HEK293 (cell line): ENCODE data around the gene HINFP.

ENCODE experiments used
- FEZF1 ChIP-seq: fragments of 450-650 bp; formaldehyde crosslinking; IDR thresholded peaks from 2 replicates; pipeline ENCODE4 v1.5.1; 2016; ENCODE audit warnings: missing biosample characterization, missing genetic modification characterization
- KLF8 ChIP-seq: fragments of 450-650 bp; formaldehyde crosslinking; IDR thresholded peaks from 2 replicates; pipeline ENCODE4 v1.5.1; 2016; ENCODE audit warnings: missing biosample characterization, missing genetic modification characterization
- MEIS1 ChIP-seq: sonication (generic); formaldehyde crosslinking; IDR thresholded peaks from 2 replicates; pipeline ENCODE4 v1.8.1; 2022; ENCODE audit warnings: missing genetic modification reagents, mild to moderate bottlenecking, borderline replicate concordance
- PRDM1 ChIP-seq: fragments of 450-650 bp; formaldehyde crosslinking; IDR thresholded peaks from 2 replicates; pipeline ENCODE4; 2016; ENCODE audit warnings: missing biosample characterization, missing genetic modification characterization
- SCRT1 ChIP-seq: fragments of 450-650 bp; formaldehyde crosslinking; IDR thresholded peaks from 2 replicates; pipeline ENCODE4 v1.5.1; 2016; ENCODE audit warnings: missing biosample characterization, missing genetic modification characterization, borderline replicate concordance
- SP3 ChIP-seq: fragments of 450-650 bp; formaldehyde crosslinking; IDR thresholded peaks from 2 replicates; pipeline ENCODE4 v1.5.1; 2016; ENCODE audit warnings: missing biosample characterization, missing genetic modification characterization
- YY2 ChIP-seq: fragments of 450-650 bp; formaldehyde crosslinking; IDR thresholded peaks from 2 replicates; pipeline ENCODE4 v1.5.1; 2016; ENCODE audit warnings: missing biosample characterization, missing genetic modification characterization
- ZFP69B ChIP-seq: fragments of 450-650 bp; formaldehyde crosslinking; IDR thresholded peaks from 2 replicates; pipeline ENCODE4 v1.5.1; 2016; ENCODE audit warnings: missing biosample characterization, missing genetic modification characterization
- ZNF10 ChIP-seq: fragments of 450-650 bp; formaldehyde crosslinking; IDR thresholded peaks from 2 replicates; pipeline ENCODE4 v1.5.1; 2017; ENCODE audit warnings: missing biosample characterization, missing genetic modification characterization
- ZNF292 ChIP-seq: fragments of 450-650 bp; formaldehyde crosslinking; IDR thresholded peaks from 2 replicates; pipeline ENCODE4 v1.5.1; 2016; ENCODE audit warnings: low read depth, missing biosample characterization, missing genetic modification characterization, borderline replicate concordance
- ZNF354C ChIP-seq: fragments of 450-650 bp; formaldehyde crosslinking; IDR thresholded peaks from 2 replicates; pipeline ENCODE4 v1.5.1; 2016; ENCODE audit warnings: missing biosample characterization, missing genetic modification characterization, low read depth, borderline replicate concordance
- ZNF544 ChIP-seq: fragments of 450-650 bp; formaldehyde crosslinking; IDR thresholded peaks from 2 replicates; pipeline ENCODE4 v1.5.0; 2017; ENCODE audit warnings: missing biosample characterization, missing genetic modification characterization
- ZNF776 ChIP-seq: fragments of 450-650 bp; formaldehyde crosslinking; IDR thresholded peaks from 2 replicates; pipeline ENCODE4 v1.5.0; 2017; ENCODE audit warnings: missing biosample characterization, missing genetic modification characterization, borderline replicate concordance
- TF ChIP-seq, protein P1 (sequence below): fragments of 450-650 bp; formaldehyde crosslinking; conservative IDR thresholded peaks from 2 replicates; pipeline ENCODE4 v1.5.1; 2016; ENCODE audit warnings: low read depth, missing biosample characterization, missing genetic modification characterization
- TF ChIP-seq, protein P2 (sequence below): fragments of 450-650 bp; formaldehyde crosslinking; IDR thresholded peaks from 2 replicates; pipeline ENCODE4; 2016; ENCODE audit warnings: missing biosample characterization, missing genetic modification characterization
- TF ChIP-seq, protein P3 (sequence below): fragments of 450-650 bp; formaldehyde crosslinking; IDR thresholded peaks from 2 replicates; pipeline ENCODE4 v1.5.1; 2016; ENCODE audit warnings: missing biosample characterization, missing genetic modification characterization
- TF ChIP-seq, protein P4 (sequence below): fragments of 450-650 bp; formaldehyde crosslinking; IDR thresholded peaks from 2 replicates; pipeline ENCODE4 v1.5.1; 2016; ENCODE audit warnings: missing biosample characterization, missing genetic modification characterization, borderline replicate concordance
- TF ChIP-seq, protein P5 (sequence below): fragments of 450-650 bp; formaldehyde crosslinking; IDR thresholded peaks from 2 replicates; pipeline ENCODE4 v1.5.1; 2016; ENCODE audit warnings: missing biosample characterization, missing genetic modification characterization
- TF ChIP-seq, protein P6 (sequence below): fragments of 450-650 bp; formaldehyde crosslinking; IDR thresholded peaks from 2 replicates; pipeline ENCODE4 v1.5.1; 2016; ENCODE audit warnings: missing biosample characterization, missing genetic modification characterization

HINFP gene

DNA sequence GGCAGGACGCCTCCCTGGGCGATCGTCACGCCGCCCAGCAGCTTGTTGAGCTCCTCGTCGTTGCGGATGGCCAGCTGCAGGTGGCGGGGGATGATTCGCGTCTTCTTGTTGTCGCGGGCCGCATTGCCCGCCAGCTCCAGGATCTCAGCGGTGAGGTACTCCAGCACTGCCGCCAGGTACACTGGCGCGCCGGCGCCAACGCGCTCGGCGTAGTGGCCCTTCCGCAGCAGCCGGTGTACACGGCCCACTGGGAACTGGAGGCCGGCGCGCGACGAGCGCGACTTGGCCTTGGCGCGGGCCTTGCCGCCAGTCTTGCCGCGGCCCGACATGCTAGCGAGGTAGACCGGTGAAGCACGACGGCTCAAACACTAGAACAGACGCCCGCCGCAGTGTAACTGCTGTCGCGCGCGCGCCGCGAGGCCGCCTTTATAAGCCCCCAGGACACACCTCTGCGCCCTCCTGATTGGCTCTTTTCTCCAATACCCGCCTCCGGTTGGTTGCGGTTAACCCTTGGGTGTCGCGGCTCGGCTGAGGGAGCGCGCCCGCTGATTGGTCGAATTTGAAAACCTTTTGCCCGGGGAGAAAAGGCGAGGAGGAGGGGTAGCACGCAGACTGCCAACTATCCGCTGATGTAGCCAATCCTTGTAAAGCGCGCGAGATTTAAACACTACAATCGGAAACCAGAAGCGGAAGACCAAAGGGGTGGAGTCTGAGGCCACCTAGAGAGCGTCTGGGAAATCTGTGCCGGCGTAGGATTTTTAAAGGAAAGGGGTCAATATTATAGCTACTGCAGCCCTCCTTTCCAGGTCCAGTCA is 26.1 kb upstream of the HINFP start (continued):
- TF ChIP-seq, protein P1, sequence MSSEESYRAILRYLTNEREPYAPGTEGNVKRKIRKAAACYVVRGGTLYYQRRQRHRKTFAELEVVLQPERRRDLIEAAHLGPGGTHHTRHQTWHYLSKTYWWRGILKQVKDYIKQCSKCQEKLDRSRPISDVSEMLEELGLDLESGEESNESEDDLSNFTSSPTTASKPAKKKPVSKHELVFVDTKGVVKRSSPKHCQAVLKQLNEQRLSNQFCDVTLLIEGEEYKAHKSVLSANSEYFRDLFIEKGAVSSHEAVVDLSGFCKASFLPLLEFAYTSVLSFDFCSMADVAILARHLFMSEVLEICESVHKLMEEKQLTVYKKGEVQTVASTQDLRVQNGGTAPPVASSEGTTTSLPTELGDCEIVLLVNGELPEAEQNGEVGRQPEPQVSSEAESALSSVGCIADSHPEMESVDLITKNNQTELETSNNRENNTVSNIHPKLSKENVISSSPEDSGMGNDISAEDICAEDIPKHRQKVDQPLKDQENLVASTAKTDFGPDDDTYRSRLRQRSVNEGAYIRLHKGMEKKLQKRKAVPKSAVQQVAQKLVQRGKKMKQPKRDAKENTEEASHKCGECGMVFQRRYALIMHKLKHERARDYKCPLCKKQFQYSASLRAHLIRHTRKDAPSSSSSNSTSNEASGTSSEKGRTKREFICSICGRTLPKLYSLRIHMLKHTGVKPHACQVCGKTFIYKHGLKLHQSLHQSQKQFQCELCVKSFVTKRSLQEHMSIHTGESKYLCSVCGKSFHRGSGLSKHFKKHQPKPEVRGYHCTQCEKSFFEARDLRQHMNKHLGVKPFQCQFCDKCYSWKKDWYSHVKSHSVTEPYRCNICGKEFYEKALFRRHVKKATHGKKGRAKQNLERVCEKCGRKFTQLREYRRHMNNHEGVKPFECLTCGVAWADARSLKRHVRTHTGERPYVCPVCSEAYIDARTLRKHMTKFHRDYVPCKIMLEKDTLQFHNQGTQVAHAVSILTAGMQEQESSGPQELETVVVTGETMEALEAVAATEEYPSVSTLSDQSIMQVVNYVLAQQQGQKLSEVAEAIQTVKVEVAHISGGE (tag by site-specific recombination) = 0 out of 2 replicates have a peak, but pooled peaks have one; percentile 15
- TF ChIP-seq SP3 (tag by site-specific recombination) = peak; percentile 85
- 0 out of 2 replicates have a peak, but pooled peaks have one; percentile 40 for TF ChIP-seq SCRT1 (tag by site-specific recombination)
- peak; percentile 50; the same call in 1 of the 2 replicates for TF ChIP-seq ZFP69B
- no peak for TF ChIP-seq FEZF1
- TF ChIP-seq YY2 (tag by site-specific recombination) = peak; percentile 80
- TF ChIP-seq ZNF776 = no peak
- TF ChIP-seq ZNF544 (tag by site-specific recombination) = no peak
- TF ChIP-seq KLF8 (tag by site-specific recombination) = 0 out of 2 replicates have a peak, but pooled peaks have one; percentile 31
- no peak; the same call in 1 of the 2 replicates for TF ChIP-seq MEIS1 (CRISPR knock-in tag)
- TF ChIP-seq, protein P2, sequence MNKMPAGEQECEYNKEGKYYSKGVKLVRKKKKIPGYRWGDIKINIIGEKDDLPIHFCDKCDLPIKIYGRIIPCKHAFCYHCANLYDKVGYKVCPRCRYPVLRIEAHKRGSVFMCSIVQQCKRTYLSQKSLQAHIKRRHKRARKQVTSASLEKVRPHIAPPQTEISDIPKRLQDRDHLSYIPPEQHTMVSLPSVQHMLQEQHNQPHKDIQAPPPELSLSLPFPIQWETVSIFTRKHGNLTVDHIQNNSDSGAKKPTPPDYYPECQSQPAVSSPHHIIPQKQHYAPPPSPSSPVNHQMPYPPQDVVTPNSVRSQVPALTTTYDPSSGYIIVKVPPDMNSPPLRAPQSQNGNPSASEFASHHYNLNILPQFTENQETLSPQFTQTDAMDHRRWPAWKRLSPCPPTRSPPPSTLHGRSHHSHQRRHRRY (tag by site-specific recombination) = peak; percentile 77; the same call in 1 of the 2 replicates
- no peak for TF ChIP-seq ZNF354C (tag by site-specific recombination)
- TF ChIP-seq PRDM1 (tag by site-specific recombination) = no peak
- no peak for TF ChIP-seq ZNF292 (tag by site-specific recombination)
- TF ChIP-seq, protein P3, sequence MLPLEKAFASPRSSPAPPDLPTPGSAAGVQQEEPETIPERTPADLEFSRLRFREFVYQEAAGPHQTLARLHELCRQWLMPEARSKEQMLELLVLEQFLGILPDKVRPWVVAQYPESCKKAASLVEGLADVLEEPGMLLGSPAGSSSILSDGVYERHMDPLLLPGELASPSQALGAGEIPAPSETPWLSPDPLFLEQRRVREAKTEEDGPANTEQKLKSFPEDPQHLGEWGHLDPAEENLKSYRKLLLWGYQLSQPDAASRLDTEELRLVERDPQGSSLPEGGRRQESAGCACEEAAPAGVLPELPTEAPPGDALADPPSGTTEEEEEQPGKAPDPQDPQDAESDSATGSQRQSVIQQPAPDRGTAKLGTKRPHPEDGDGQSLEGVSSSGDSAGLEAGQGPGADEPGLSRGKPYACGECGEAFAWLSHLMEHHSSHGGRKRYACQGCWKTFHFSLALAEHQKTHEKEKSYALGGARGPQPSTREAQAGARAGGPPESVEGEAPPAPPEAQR (tag by site-specific recombination) = no peak
- TF ChIP-seq, protein P4, sequence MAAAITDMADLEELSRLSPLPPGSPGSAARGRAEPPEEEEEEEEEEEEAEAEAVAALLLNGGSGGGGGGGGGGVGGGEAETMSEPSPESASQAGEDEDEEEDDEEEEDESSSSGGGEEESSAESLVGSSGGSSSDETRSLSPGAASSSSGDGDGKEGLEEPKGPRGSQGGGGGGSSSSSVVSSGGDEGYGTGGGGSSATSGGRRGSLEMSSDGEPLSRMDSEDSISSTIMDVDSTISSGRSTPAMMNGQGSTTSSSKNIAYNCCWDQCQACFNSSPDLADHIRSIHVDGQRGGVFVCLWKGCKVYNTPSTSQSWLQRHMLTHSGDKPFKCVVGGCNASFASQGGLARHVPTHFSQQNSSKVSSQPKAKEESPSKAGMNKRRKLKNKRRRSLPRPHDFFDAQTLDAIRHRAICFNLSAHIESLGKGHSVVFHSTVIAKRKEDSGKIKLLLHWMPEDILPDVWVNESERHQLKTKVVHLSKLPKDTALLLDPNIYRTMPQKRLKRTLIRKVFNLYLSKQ (tag by site-specific recombination) = peak; percentile 65; the same call in 1 of the 2 replicates
- TF ChIP-seq, protein P5, sequence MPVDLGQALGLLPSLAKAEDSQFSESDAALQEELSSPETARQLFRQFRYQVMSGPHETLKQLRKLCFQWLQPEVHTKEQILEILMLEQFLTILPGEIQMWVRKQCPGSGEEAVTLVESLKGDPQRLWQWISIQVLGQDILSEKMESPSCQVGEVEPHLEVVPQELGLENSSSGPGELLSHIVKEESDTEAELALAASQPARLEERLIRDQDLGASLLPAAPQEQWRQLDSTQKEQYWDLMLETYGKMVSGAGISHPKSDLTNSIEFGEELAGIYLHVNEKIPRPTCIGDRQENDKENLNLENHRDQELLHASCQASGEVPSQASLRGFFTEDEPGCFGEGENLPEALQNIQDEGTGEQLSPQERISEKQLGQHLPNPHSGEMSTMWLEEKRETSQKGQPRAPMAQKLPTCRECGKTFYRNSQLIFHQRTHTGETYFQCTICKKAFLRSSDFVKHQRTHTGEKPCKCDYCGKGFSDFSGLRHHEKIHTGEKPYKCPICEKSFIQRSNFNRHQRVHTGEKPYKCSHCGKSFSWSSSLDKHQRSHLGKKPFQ = no peak
- TF ChIP-seq, protein P6, sequence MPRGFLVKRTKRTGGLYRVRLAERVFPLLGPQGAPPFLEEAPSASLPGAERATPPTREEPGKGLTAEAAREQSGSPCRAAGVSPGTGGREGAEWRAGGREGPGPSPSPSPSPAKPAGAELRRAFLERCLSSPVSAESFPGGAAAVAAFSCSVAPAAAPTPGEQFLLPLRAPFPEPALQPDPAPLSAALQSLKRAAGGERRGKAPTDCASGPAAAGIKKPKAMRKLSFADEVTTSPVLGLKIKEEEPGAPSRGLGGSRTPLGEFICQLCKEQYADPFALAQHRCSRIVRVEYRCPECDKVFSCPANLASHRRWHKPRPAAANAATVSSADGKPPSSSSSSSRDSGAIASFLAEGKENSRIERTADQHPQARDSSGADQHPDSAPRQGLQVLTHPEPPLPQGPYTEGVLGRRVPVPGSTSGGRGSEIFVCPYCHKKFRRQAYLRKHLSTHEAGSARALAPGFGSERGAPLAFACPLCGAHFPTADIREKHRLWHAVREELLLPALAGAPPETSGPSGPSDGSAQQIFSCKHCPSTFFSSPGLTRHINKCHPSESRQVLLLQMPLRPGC (tag by site-specific recombination) = peak; percentile 60
- TF ChIP-seq ZNF10 (tag by site-specific recombination) = no peak
